T47D (cell line): Measurements from ENCODE around the gene TMEM174.
"Not testable (repeated sequence)": the region's sequence is repeated elsewhere in the genome, so short reads cannot be mapped to it uniquely, and the experiment has no call there.

Source experiments
- DNase-seq, 2 experiments: peaks; one replicate each; pipeline versions ENCODE4 v3.0.0 to v3.0.0-alpha.2; 2011 to 2012; ENCODE audit warnings: low read depth in 1 of 2, low spot score in 1 of 2
- JUND ChIP-seq: IDR thresholded peaks from 2 replicates; pipeline ENCODE4 v1.6.1; 2012; ENCODE audit warnings: low read depth
- in situ Hi-C: cut with HindIII; loops from 2 replicates; pipeline ENCODE4 v1.10.0; 2016; ENCODE audit warnings: low sequenced_read_pairs, low pct_unique_long_range_greater_than_20kb

The TMEM174 gene

GRCh38 chr5:73213566-73213998 lies 40.6 kb downstream of the TMEM174 start:
- in situ Hi-C loops: no loop called here
- DNase-seq: no peak
- no peak for TF ChIP-seq JUND

- no peak for TF ChIP-seq JUND
- in situ Hi-C loops: no loop called here
- no peak for DNase-seq
These were observed 41.3 kb downstream of the TMEM174 start for GRCh38 chr5:73214306-73214705.

GRCh38 chr5:73214996-73215395 lies 42.0 kb downstream of the TMEM174 start:
- no peak for DNase-seq
- in situ Hi-C loops: no loop called here
- TF ChIP-seq JUND: no peak

DNA sequence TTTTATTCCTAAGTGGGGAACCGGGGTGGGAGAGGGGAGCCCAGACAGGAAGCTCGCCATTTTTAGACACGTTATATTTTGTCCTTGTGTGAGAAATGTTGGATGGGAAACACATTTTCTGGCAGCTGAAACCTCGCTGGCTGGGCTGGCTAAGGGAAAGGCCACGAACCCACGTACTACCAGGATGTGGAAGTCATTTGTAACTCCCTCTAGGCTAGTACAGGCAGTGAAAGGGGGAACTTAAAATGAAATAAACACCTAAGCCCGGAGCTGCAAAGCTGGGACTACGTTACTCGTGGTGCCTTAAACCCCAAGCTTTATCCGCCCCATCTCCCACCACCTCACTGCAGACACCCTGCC lies 42.5 kb downstream of the TMEM174 start:
- in situ Hi-C loops: no loop called here
- no peak for DNase-seq
- no peak for TF ChIP-seq JUND

DNA sequence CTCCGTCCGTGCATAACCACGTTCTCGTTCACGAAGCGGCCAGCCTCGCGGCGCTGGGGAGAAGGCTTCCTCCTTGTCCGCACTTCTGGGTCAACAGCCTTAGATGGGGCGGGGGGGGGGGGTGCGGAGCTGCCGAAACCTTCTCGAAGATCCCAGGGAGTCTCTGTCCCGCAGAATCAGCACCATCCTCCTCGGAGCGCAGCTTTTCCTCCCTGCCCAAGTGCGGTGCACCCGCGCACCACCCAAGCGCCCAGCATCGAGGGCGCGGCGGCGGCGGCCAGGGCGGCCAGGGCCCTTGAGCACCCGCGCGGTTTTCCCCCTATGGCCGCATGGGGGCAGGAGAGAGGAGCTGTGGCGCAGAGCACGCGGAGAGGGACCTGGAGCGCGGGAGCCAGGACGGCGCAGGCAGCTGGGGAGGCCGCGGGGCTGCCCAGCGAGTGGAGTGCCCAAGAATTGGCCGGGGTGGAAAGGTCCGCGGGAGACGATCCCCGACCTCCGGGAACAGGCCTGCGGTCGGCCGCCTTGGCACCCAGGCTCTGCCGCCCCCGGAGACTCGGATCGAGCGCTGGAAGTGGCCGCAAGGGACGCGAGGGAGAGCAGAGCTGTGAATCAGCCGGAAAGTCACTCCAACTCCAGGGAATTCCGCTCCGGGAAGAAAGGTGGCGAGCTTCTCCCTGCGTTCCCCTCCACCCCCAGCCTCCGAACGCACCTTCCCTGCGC lies 43.1 kb downstream of the TMEM174 start:
- TF ChIP-seq JUND: no peak
- in situ Hi-C loops: no loop called here
- peak; percentile 87 to 90 for DNase-seq

DNA sequence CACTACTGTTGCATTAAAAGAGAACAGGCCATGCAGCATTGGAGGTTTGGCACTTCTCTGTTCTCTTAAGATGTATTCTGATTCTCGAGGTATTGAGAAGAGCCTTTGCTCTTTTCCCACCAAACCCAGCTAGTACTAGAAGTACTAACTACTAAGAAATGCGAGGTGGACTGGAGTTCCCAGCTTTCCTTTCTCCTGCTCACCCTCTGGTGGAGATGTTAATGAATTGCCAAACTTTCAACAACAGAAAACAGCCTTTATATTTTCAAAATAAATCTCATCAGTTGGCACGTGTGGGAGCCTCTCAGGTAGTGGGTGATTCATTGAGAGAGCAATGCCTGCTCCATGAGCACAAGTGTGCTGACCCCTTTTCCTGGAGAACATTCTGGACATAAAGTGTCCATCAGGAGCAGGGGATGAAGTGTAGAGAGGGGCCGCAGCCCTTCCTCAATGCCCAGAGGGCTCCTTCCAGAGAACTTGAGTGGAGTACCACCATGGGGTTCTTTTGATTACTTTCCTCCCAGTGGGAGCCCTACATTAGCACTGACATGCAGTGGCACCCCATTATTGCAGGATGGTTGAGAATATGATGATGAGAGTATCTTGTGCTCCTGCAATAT lies 45.7 kb downstream of the TMEM174 start:
- no peak for TF ChIP-seq JUND
- peak in 1 of 2 experiments; percentile 61 for DNase-seq
- in situ Hi-C loops: no loop called here

DNA sequence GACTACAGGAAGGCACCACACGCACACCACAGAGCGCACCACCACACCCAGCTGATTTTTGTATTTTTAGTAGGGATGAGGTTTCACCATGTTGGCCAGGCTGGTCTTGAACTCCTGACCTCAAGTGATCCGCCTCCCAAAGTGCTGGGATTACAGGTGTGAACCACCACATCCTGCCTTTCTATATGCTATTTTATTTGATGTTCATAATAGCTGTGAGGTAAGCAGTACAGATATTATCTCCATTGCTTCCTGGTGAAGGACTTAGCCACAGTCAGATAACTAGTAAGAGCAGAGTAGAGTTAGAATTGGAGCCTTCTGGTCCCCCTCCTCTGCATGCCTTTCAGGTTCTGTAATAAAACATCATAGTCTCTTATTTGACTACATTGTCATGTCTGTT lies 46.3 kb downstream of the TMEM174 start:
- in situ Hi-C loops: not testable (repeated sequence)
- peak in 1 of 2 experiments; percentile 34 for DNase-seq

- TF ChIP-seq JUND: no peak
- no peak for DNase-seq
- in situ Hi-C loops: no loop called here
These were observed 48.2 kb downstream of the TMEM174 start for GRCh38 chr5:73221161-73221560.

DNA sequence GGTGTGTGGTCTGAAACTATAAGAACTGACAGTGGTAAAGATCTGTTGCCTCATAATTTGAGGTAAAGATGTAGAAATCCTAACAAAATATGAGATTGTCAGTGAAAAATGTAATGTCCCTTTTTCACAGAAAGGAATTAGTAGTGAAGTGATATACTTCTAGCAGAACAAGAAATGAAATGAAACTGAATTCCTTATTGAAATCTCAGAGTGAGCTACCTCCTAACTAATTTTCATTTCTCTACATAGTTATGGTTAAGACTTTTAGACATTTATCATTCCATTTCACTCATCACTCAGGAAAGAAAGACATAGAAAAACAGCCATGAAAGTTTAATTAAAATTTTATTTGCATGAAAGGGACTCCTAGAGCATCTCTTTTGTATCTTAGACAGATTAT lies 48.7 kb downstream of the TMEM174 start:
- no peak for DNase-seq
- in situ Hi-C loops: no loop called here
- no peak for TF ChIP-seq JUND

DNA sequence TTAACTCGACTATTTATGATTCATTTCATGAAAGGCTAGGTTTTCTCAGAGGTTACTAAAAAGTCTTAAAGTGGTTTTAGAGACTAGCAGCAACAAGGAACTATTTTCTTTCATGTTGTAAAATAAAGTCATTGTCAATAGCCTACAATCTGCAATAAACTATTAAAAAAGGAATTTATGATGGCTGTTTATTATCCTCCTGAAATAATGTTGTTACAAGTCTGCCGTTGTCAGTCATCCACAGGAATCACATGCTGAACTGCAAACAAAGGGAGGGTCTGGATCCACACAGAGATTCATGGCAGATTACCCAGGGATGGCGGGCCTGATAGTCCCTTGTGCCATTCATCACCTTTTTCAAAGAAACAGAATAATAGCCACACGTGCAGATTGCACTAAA lies 49.2 kb downstream of the TMEM174 start:
- DNase-seq: no peak
- in situ Hi-C loops: no loop called here
- no peak for TF ChIP-seq JUND
